Activated T-cell treated with anti-CD3 and anti-CD28 coated beads, Interleukin-2, amount 50 U/mL, for 48 hours (primary cell): ENCODE data around the gene EPB41L2.
"Not testable (repeated sequence)": the region's sequence is repeated elsewhere in the genome, so short reads cannot be mapped to it uniquely, and the experiment has no call there.

ENCODE experiments used
- DNase-seq, 2 experiments: peaks; one replicate each; pipeline ENCODE4 v3.0.0-alpha.2; 2020

Gene EPB41L2

GRCh38 chr6:131001945-131002660, 60.9 kb downstream of the EPB41L2 start:
- no peak for DNase-seq

- DNase-seq: no peak
These were observed 61.8 kb downstream of the EPB41L2 start for GRCh38 chr6:131001111-131001736.

GRCh38 chr6:131000544-131000943, 62.5 kb downstream of the EPB41L2 start:
- DNase-seq: no peak

- DNase-seq: no peak
These were observed 65.8 kb downstream of the EPB41L2 start for GRCh38 chr6:130997061-130997753.

- DNase-seq: no peak
These were observed 66.4 kb downstream of the EPB41L2 start for GRCh38 chr6:130996635-130997034.

GRCh38 chr6:130995783-130996447, 67.1 kb downstream of the EPB41L2 start:
- no peak for DNase-seq

- DNase-seq: no peak
These were observed 68.5 kb downstream of the EPB41L2 start for GRCh38 chr6:130994319-130995097.

GRCh38 chr6:130993292-130993765, 69.7 kb downstream of the EPB41L2 start:
- DNase-seq: no peak

GRCh38 chr6:130991422-130992137, 71.5 kb downstream of the EPB41L2 start:
- no peak for DNase-seq

GRCh38 chr6:130987539-130987938, 75.5 kb downstream of the EPB41L2 start:
- not testable (repeated sequence) for DNase-seq

- DNase-seq: no peak
These were observed 77.9 kb downstream of the EPB41L2 start for GRCh38 chr6:130985115-130985514.

- DNase-seq: no peak
These were observed 80.0 kb downstream of the EPB41L2 start for GRCh38 chr6:130982941-130983456.

GRCh38 chr6:130982135-130982534, 80.9 kb downstream of the EPB41L2 start:
- DNase-seq: no peak

GRCh38 chr6:130981409-130981808, 81.6 kb downstream of the EPB41L2 start:
- no peak for DNase-seq

- DNase-seq: no peak
These were observed 82.6 kb downstream of the EPB41L2 start for GRCh38 chr6:130980310-130981032.

GRCh38 chr6:130978660-130979396, 84.2 kb downstream of the EPB41L2 start:
- DNase-seq: no peak

GRCh38 chr6:130978180-130978579, 84.9 kb downstream of the EPB41L2 start:
- DNase-seq: no peak

GRCh38 chr6:130975325-130975724, 87.7 kb downstream of the EPB41L2 start:
- DNase-seq: no peak

- no peak for DNase-seq
These were observed 89.3 kb downstream of the EPB41L2 start for GRCh38 chr6:130973521-130974277.
